LNCaP clone FGC (cell line): ENCODE results near the gene FAM9A.
"Not testable (repeated sequence)": the region's sequence is repeated elsewhere in the genome, so short reads cannot be mapped to it uniquely, and the experiment has no call there.

Source experiments
- DNase-seq: peaks from one replicate; pipeline ENCODE4 v3.0.0-alpha.2; 2011; ENCODE audit warnings: low read depth
- H3K4me3 ChIP-seq: 2 replicates; pipeline ENCODE4 v1.5.1; 2011; ENCODE audit warnings: mild to moderate bottlenecking, low read depth, low read length, control low read depth
- TF ChIP-seq, protein P1 (sequence below): IDR thresholded peaks from 2 replicates; pipeline ENCODE4 v1.5.1; 2012; ENCODE audit warnings: mild to moderate bottlenecking; ENCODE audit not compliant: control insufficient read depth, insufficient read depth; ENCODE audit errors: extremely low read depth

FAM9A gene

DNA sequence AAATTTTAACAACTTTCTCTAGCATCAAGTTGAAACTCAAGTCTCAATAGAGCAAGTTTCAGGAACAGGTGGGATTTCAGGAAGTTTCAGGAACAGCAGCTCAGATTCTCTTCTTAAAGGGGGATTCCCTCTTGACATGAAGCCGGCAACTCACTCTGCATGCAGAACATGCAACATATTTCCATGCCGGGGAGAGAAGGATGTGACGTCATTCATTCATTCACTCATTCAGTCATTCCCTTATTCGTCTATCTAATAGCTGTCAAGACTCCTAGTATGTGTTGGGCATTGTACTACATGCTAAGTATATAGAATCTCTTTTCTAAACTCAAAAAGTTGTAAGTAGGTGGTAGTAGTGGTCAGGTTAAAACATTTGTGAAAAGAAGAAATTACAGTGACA, 4.8 kb upstream of the FAM9A start:
- TF ChIP-seq, protein P1, sequence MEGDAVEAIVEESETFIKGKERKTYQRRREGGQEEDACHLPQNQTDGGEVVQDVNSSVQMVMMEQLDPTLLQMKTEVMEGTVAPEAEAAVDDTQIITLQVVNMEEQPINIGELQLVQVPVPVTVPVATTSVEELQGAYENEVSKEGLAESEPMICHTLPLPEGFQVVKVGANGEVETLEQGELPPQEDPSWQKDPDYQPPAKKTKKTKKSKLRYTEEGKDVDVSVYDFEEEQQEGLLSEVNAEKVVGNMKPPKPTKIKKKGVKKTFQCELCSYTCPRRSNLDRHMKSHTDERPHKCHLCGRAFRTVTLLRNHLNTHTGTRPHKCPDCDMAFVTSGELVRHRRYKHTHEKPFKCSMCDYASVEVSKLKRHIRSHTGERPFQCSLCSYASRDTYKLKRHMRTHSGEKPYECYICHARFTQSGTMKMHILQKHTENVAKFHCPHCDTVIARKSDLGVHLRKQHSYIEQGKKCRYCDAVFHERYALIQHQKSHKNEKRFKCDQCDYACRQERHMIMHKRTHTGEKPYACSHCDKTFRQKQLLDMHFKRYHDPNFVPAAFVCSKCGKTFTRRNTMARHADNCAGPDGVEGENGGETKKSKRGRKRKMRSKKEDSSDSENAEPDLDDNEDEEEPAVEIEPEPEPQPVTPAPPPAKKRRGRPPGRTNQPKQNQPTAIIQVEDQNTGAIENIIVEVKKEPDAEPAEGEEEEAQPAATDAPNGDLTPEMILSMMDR, result no peak
- no peak for DNase-seq
- H3K4me3 ChIP-seq, result no peak overlapping the region

GRCh38 chrX:8805046-8805445, 3.9 kb upstream of the FAM9A start:
- H3K4me3 ChIP-seq, result no peak overlapping the region
- TF ChIP-seq, protein P1, result no peak
- DNase-seq, result no peak

GRCh38 chrX:8803326-8803725, 2.1 kb upstream of the FAM9A start:
- no peak for DNase-seq
- no peak overlapping the region for H3K4me3 ChIP-seq
- TF ChIP-seq, protein P1, result no peak

DNA sequence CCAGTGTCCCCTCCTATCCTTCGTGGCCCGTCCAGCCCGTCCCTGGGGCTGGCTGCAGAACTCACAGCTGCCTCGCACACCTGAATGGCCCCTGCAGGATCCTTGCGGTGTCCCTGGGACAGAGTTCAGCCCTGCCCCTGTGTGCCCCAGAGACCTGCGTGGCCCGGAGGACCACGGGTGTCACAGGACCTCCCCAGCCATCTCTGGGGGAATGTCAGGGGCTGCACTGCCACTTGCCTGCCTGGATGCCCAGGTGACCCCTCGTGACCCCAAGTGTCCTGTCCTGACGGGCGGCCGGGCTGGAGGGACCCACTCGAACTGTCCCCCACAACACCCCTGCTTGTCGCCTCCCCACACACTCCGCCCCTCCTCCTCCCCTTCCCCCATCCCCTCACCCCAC, 832 bp downstream of the FAM9A start:
- not testable (repeated sequence) for H3K4me3 ChIP-seq, DNase-seq

DNA sequence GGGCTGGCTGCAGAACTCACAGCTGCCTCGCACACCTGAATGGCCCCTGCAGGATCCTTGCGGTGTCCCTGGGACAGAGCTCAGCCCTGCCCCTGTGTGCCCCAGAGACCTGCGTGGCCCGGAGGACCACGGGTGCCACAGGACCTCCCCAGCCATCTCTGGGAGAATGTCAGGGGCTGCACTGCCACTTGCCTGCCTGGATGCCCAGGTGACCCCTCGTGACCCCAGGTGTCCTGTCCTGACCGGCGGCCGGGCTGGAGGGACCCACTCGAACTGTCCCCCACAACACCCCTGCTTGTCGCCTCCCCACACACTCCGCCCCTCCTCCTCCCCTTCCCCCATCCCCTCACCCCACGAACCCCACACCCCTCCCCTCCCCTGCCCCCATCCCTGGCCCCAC, 1.9 kb downstream of the FAM9A start:
- DNase-seq, H3K4me3 ChIP-seq: not testable (repeated sequence)

DNA sequence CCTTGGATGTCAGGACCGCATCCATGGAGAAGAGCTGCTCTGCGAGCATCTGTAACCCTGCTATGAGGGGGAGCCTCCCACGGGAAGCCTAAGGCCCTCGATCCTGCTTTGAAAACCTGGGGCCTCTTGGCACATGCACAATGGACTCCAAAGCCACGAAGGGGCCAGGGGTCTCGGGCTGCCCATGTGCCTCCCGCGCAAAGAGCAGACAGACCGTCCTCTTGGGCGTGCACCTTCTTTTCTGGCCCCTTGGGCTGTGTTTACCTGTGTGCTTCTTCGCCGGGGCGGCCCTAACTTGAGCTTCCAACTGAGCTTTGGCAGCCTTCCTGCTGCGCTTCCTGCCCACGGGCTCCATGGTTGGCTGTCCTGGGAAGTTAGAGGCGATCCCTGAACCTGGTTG, 2.5 kb downstream of the FAM9A start:
- not testable (repeated sequence) for DNase-seq

DNA sequence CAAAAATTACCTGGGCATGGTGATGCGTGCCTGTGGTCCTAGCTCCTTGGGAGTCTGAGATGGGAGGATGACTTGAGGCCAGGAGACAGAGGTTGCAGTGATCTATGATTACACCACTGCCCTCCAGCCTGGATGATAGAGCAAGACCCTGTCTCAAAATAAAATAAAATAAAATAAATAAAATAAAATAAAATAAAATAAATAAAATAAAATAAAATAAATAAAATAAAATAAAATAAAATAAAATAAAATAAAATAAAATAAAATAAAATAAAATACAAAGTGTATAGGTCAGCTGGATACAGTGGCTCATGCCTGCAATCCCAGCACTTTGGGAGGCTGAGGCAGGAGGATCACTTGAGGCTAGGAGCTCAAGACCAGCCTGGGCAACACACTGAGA, 14.1 kb downstream of the FAM9A start:
- DNase-seq, result not testable (repeated sequence)

More for the DNA sequence above, 2.5 kb downstream of the FAM9A start:
- not testable (repeated sequence) for H3K4me3 ChIP-seq

GRCh38 chrX:8784162-8784561, 17.0 kb downstream of the FAM9A start:
- TF ChIP-seq, protein P1, result no peak
- DNase-seq, result no peak
- H3K4me3 ChIP-seq, result no peak overlapping the region

More for the DNA sequence above, 14.1 kb downstream of the FAM9A start:
- H3K4me3 ChIP-seq, result not testable (repeated sequence)

- TF ChIP-seq, protein P1, result no peak
- DNase-seq, result no peak
- H3K4me3 ChIP-seq, result no peak overlapping the region
Measured at GRCh38 chrX:8783714-8784098, 17.5 kb downstream of the FAM9A start.
